Chondrocyte (in vitro differentiated cells): Measurements from ENCODE around the gene BACE1-AS. TPM values are rescaled to one million over a fixed set of nuclear protein-coding genes. Genes with fewer than 3 reads are reported as not detected.

Experiments used
- DNase-seq: peaks from one replicate; pipeline ENCODE4 v3.0.0; 2021; ENCODE audit warnings: mixed read lengths, low spot score
- H3K27ac Mint-ChIP-seq: one replicate; pipeline ENCODE4 v1.8.0; 2021; ENCODE audit warnings: mild to moderate bottlenecking, moderate library complexity, mixed read lengths; ENCODE audit not compliant: unreplicated experiment
- H3K27me3 Mint-ChIP-seq: 2 replicates; pipeline ENCODE4 v1.8.0; 2021; ENCODE audit warnings: low read depth, mixed read lengths
- H3K36me3 Mint-ChIP-seq: 2 replicates; pipeline ENCODE4 v1.8.0; 2021; ENCODE audit warnings: low read depth, mixed read lengths
- H3K4me1 Mint-ChIP-seq: 2 replicates; pipeline ENCODE4 v1.8.0; 2021; ENCODE audit warnings: low read depth, mild to moderate bottlenecking, mixed read lengths
- H3K4me3 Mint-ChIP-seq: one replicate; pipeline ENCODE4 v1.8.0; 2021; ENCODE audit warnings: mild to moderate bottlenecking, moderate library complexity, mixed read lengths; ENCODE audit not compliant: unreplicated experiment
- H3K9me3 Mint-ChIP-seq: 2 replicates; pipeline ENCODE4 v1.8.0; 2021; ENCODE audit warnings: low read depth, mixed read lengths
- CTCF ChIP-seq: fragments of 200-600 bp; sonication (generic); IDR thresholded peaks from 2 replicates; pipeline ENCODE4 v1.5.0; 2021; ENCODE audit warnings: antibody characterized with exemption, mild to moderate bottlenecking, moderate library complexity
- total RNA-seq: library from RNA; stranded (reverse); gene quantifications from 3 replicates; pipeline ENCODE4 v1.2.1, GENCODE V29; 2021

The BACE1-AS gene
- total RNA-seq, 1 donor from 2014 or later, result 6.4 TPM

- Mint-ChIP-seq H3K4me3 (no peak overlapping the region), H3K27ac (no peak overlapping the region), H3K36me3 (no peaks in the 10 kb centered on the region), H3K9me3 (no peaks in the 10 kb centered on the region), H3K4me1 (peaks cover 19% of the 10 kb centered on the region), H3K27me3 (no peaks in the 10 kb centered on the region)
- no peak for TF ChIP-seq CTCF
- no peak for DNase-seq
These were observed 11.1 kb downstream of the BACE1-AS start for GRCh38 chr11:117302228-117302627.

GRCh38 chr11:117303101-117303500 lies 12.0 kb downstream of the BACE1-AS start:
- Mint-ChIP-seq H3K4me3 (no peak overlapping the region), H3K36me3 (no peaks in the 10 kb centered on the region), H3K27me3 (no peaks in the 10 kb centered on the region), H3K9me3 (no peaks in the 10 kb centered on the region), H3K4me1 (peaks cover 20% of the 10 kb centered on the region), H3K27ac (no peak overlapping the region)
- TF ChIP-seq CTCF, result no peak
- DNase-seq, result no peak

GRCh38 chr11:117303646-117304315 lies 12.6 kb downstream of the BACE1-AS start:
- no peak overlapping the region for H3K27ac Mint-ChIP-seq
- H3K36me3 Mint-ChIP-seq, result no peaks in the 10 kb centered on the region
- no peak overlapping the region for H3K4me3 Mint-ChIP-seq
- H3K9me3 Mint-ChIP-seq, result no peaks in the 10 kb centered on the region
- H3K27me3 Mint-ChIP-seq, result no peaks in the 10 kb centered on the region
- H3K4me1 Mint-ChIP-seq, result peaks cover 23% of the 10 kb centered on the region
- no peak for TF ChIP-seq CTCF
- DNase-seq, result no peak

DNA sequence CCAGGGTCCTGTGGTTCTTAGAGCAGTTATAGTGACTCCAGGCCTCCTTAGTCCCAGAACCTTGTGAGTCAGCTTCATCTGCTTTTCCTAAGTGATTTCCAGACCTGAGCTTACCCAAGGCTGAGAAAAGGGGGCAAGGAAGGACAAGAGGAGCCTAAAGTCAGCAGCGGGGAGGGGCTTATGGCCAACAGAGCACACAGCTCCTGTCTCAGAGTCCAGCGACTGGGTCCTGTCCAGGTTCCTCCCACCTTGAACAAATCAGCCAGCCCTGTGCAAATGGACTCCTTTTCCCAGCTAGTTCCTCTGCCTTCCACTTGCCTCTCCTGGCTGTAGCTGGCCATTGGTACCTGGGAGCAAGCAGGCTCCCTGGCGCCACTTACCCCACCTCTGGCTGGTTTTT lies 14.0 kb downstream of the BACE1-AS start:
- peaks cover 3% of the 10 kb centered on the region for H3K36me3 Mint-ChIP-seq
- TF ChIP-seq CTCF, result no peak

DNA sequence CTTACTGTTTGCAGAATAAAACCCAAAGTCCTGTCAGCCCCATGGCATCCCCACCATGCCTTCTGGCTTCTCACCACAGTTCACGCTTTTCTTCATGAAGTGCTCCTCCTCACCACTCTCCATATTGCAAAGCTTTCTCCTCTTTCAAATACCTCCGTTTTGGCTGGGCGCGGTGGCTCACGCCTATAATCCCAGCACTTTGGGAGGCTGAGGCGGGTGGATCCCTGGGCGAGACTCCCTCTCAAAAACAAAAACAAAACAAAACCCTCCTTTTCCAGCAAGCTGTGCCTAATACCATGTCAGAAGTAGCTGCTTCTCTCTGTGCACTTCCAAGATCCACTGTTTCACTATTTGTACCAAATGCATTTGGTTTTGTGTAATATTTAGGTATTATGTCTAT lies 18.2 kb downstream of the BACE1-AS start:
- no peak overlapping the region for H3K4me3 Mint-ChIP-seq
- no peak overlapping the region for H3K27ac Mint-ChIP-seq
- no peak for DNase-seq
- peaks cover 6% of the 10 kb centered on the region for H3K36me3 Mint-ChIP-seq
- H3K4me1 Mint-ChIP-seq, result peaks cover 11% of the 10 kb centered on the region
- H3K27me3 Mint-ChIP-seq, result no peaks in the 10 kb centered on the region
- H3K9me3 Mint-ChIP-seq, result no peaks in the 10 kb centered on the region
- TF ChIP-seq CTCF, result no peak

More for the DNA sequence above, 14.0 kb downstream of the BACE1-AS start:
- no peaks in the 10 kb centered on the region for H3K9me3 Mint-ChIP-seq
- H3K27ac Mint-ChIP-seq, result no peak overlapping the region
- peaks cover 12% of the 10 kb centered on the region for H3K4me1 Mint-ChIP-seq
- DNase-seq, result no peak
- H3K4me3 Mint-ChIP-seq, result no peak overlapping the region
- H3K27me3 Mint-ChIP-seq, result no peaks in the 10 kb centered on the region
